HepG2 (cell line): Measurements from ENCODE around the gene TRIM15. TPM values are rescaled to one million over a fixed set of nuclear protein-coding genes. Genes with fewer than 3 reads are reported as not detected.
A peak's percentile ranks its signal among the peaks of the same experiment; 100 is the strongest.

ENCODE experiments used
- CSRNP2 ChIP-seq: sonication (generic); formaldehyde crosslinking; conservative IDR thresholded peaks from 2 replicates; pipeline ENCODE4 v1.8.0; 2022; ENCODE audit warnings: low read depth, missing genetic modification reagents
- ESRRA ChIP-seq: sonication (generic); formaldehyde crosslinking; IDR thresholded peaks from 2 replicates; pipeline ENCODE4 v1.5.1; 2020; ENCODE audit warnings: mild to moderate bottlenecking, low read depth, missing genetic modification reagents
- GLI4 ChIP-seq: sonication (generic); formaldehyde crosslinking; IDR thresholded peaks from 2 replicates; pipeline ENCODE4 v1.5.1; 2020; ENCODE audit warnings: missing genetic modification reagents, mild to moderate bottlenecking, moderate library complexity, borderline replicate concordance
- GTF2F1 ChIP-seq: fragments of 150-350 bp; IDR thresholded peaks from 2 replicates; pipeline ENCODE4 v1.6.1; 2014; ENCODE audit warnings: low read length
- HOXD1 ChIP-seq: sonication (generic); formaldehyde crosslinking; IDR thresholded peaks from 2 replicates; pipeline ENCODE4 v1.5.0; 2020; ENCODE audit warnings: missing genetic modification reagents
- RBFOX2 ChIP-seq: fragments of 200-400 bp; formaldehyde crosslinking; IDR thresholded peaks from 2 replicates; pipeline ENCODE4 v1.6.1; 2017; ENCODE audit warnings: low read depth, mild to moderate bottlenecking, low read length
- RFXAP ChIP-seq: sonication (generic); formaldehyde crosslinking; IDR thresholded peaks from 2 replicates; pipeline ENCODE4 v1.4.0; 2020; ENCODE audit warnings: missing genetic modification reagents, borderline replicate concordance
- YEATS2 ChIP-seq: sonication (generic); formaldehyde crosslinking; IDR thresholded peaks from 2 replicates; pipeline ENCODE4 v1.4.0; 2020; ENCODE audit warnings: missing genetic modification reagents, borderline replicate concordance
- ZBTB38 ChIP-seq: sonication (generic); formaldehyde crosslinking; IDR thresholded peaks from 2 replicates; pipeline ENCODE4 v1.5.1; 2020; ENCODE audit warnings: mild to moderate bottlenecking, missing genetic modification reagents
- ZNF546 ChIP-seq: sonication (generic); formaldehyde crosslinking; conservative IDR thresholded peaks from 2 replicates; pipeline ENCODE4 v1.8.1; 2023; ENCODE audit warnings: mild to moderate bottlenecking, missing genetic modification reagents
- ZNF563 ChIP-seq: sonication (generic); formaldehyde crosslinking; IDR thresholded peaks from 2 replicates; pipeline ENCODE4 v1.8.0; 2022; ENCODE audit warnings: mild to moderate bottlenecking, moderate library complexity, missing genetic modification reagents
- ZNF639 ChIP-seq: conservative IDR thresholded peaks from 2 replicates; pipeline ENCODE4 v1.6.1; 2018; ENCODE audit warnings: missing genetic modification reagents
- ZNF788 ChIP-seq: sonication (generic); formaldehyde crosslinking; IDR thresholded peaks from 2 replicates; pipeline ENCODE4 v1.5.0; 2020; ENCODE audit warnings: mild to moderate bottlenecking, missing genetic modification reagents, borderline replicate concordance
- ZNF839 ChIP-seq: sonication (generic); formaldehyde crosslinking; IDR thresholded peaks from 2 replicates; pipeline ENCODE4 v1.4.0; 2020; ENCODE audit warnings: missing genetic modification reagents, mild to moderate bottlenecking, borderline replicate concordance
- polyA plus RNA-seq, 8 experiments: library from polyadenylated mRNA; depleted of rRNA in 3 of 8; stranded (reverse) in 7 of 8; unstranded in 1 of 8; fragments of >200 nt; fragmentation: Illumina TruSeq in 4 of 8; extraction: Trizol in 4 of 8; gene quantifications; 2 replicates each; pipeline versions ENCODE4 v1.2.1 to v1.2.3, GENCODE V29; 2011 to 2016; ENCODE audit warnings: low read depth in 4 of 8, missing spikeins in 1 of 8, mixed read lengths in 1 of 8; ENCODE audit not compliant: insufficient read depth in 1 of 8
- total RNA-seq, 5 experiments: library from RNA; depleted of rRNA; stranded (reverse); fragments of >200 nt; fragmentation: Illumina TruSeq; extraction: Trizol; gene quantifications; 2 replicates each; pipeline ENCODE4 v1.2.3, GENCODE V29; 2016; ENCODE audit warnings: low read depth in 1 of 5
- TF ChIP-seq, protein P1 (sequence below): sonication (generic); formaldehyde crosslinking; IDR thresholded peaks from 2 replicates; pipeline ENCODE4 v1.9.0; 2021; ENCODE audit warnings: missing genetic modification reagents, borderline replicate concordance
- TF ChIP-seq, protein P2 (sequence below): sonication (generic); formaldehyde crosslinking; IDR thresholded peaks from 2 replicates; pipeline ENCODE4 v1.4.0; 2020; ENCODE audit warnings: missing genetic modification reagents
- TF ChIP-seq, protein P3 (sequence below): sonication (generic); formaldehyde crosslinking; IDR thresholded peaks from 2 replicates; pipeline ENCODE4 v1.5.0; 2020; ENCODE audit warnings: mild to moderate bottlenecking, missing genetic modification reagents
- TF ChIP-seq, protein P4 (sequence below): sonication (generic); formaldehyde crosslinking; IDR thresholded peaks from 2 replicates; pipeline ENCODE4 v1.5.0; 2020; ENCODE audit warnings: missing genetic modification reagents, mild to moderate bottlenecking, borderline replicate concordance

The TRIM15 gene
- total and polyA plus RNA-seq, 2 of the 13 experiments (the other 11 are each of a cell fraction or from before 2014, with no cell fraction given) = 35.1 to 38.2 TPM

- TF ChIP-seq, protein P1, sequence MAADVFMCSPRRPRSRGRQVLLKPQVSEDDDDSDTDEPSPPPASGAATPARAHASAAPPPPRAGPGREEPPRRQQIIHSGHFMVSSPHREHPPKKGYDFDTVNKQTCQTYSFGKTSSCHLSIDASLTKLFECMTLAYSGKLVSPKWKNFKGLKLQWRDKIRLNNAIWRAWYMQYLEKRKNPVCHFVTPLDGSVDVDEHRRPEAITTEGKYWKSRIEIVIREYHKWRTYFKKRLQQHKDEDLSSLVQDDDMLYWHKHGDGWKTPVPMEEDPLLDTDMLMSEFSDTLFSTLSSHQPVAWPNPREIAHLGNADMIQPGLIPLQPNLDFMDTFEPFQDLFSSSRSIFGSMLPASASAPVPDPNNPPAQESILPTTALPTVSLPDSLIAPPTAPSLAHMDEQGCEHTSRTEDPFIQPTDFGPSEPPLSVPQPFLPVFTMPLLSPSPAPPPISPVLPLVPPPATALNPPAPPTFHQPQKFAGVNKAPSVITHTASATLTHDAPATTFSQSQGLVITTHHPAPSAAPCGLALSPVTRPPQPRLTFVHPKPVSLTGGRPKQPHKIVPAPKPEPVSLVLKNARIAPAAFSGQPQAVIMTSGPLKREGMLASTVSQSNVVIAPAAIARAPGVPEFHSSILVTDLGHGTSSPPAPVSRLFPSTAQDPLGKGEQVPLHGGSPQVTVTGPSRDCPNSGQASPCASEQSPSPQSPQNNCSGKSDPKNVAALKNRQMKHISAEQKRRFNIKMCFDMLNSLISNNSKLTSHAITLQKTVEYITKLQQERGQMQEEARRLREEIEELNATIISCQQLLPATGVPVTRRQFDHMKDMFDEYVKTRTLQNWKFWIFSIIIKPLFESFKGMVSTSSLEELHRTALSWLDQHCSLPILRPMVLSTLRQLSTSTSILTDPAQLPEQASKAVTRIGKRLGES (CRISPR knock-in tag) = peak; percentile 14; the same call in 1 of the 2 replicates
- TF ChIP-seq ESRRA (CRISPR knock-in tag) (0 out of 2 replicates have a peak, but pooled peaks have one; percentile 35), RBFOX2 (peak; percentile 97), ZNF563 (CRISPR knock-in tag) (peak; percentile 87), HOXD1 (CRISPR knock-in tag) (peak; percentile 81; the same call in 1 of the 2 replicates), ZNF546 (CRISPR knock-in tag) (peak; percentile 83; the same call in 1 of the 2 replicates), ZNF839 (CRISPR knock-in tag) (no peak), RFXAP (CRISPR knock-in tag) (peak; percentile 85), ZBTB38 (CRISPR knock-in tag) (peak; percentile 66), ZNF639 (CRISPR knock-in tag) (peak; percentile 74; the same call in 1 of the 2 replicates), ZNF788 (CRISPR knock-in tag) (peak; percentile 98), YEATS2 (peak; percentile 84; the same call in 1 of the 2 replicates), GTF2F1 (no peak), CSRNP2 (no peak), GLI4 (CRISPR knock-in tag) (peak; percentile 73; the same call in 1 of the 2 replicates)
- TF ChIP-seq, protein P2, sequence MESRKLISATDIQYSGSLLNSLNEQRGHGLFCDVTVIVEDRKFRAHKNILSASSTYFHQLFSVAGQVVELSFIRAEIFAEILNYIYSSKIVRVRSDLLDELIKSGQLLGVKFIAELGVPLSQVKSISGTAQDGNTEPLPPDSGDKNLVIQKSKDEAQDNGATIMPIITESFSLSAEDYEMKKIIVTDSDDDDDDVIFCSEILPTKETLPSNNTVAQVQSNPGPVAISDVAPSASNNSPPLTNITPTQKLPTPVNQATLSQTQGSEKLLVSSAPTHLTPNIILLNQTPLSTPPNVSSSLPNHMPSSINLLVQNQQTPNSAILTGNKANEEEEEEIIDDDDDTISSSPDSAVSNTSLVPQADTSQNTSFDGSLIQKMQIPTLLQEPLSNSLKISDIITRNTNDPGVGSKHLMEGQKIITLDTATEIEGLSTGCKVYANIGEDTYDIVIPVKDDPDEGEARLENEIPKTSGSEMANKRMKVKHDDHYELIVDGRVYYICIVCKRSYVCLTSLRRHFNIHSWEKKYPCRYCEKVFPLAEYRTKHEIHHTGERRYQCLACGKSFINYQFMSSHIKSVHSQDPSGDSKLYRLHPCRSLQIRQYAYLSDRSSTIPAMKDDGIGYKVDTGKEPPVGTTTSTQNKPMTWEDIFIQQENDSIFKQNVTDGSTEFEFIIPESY (CRISPR knock-in tag) = peak; percentile 22; the same call in 1 of the 2 replicates
- TF ChIP-seq, protein P3, sequence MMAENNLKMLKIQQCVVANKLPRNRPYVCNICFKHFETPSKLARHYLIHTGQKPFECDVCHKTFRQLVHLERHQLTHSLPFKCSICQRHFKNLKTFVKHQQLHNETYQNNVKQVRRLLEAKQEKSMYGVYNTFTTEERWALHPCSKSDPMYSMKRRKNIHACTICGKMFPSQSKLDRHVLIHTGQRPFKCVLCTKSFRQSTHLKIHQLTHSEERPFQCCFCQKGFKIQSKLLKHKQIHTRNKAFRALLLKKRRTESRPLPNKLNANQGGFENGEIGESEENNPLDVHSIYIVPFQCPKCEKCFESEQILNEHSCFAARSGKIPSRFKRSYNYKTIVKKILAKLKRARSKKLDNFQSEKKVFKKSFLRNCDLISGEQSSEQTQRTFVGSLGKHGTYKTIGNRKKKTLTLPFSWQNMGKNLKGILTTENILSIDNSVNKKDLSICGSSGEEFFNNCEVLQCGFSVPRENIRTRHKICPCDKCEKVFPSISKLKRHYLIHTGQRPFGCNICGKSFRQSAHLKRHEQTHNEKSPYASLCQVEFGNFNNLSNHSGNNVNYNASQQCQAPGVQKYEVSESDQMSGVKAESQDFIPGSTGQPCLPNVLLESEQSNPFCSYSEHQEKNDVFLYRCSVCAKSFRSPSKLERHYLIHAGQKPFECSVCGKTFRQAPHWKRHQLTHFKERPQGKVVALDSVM = peak; percentile 39; the same call in 1 of the 2 replicates
- TF ChIP-seq, protein P4, sequence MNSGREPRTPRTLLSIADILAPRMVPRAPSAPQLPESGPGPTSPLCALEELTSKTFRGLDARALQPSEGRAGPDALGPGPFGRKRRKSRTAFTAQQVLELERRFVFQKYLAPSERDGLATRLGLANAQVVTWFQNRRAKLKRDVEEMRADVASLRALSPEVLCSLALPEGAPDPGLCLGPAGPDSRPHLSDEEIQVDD (CRISPR knock-in tag) = no peak
These were observed 50.8 kb downstream of the TRIM15 start (continued) for GRCh38 chr6:30213957-30214656.
